HepG2 (cell line): Measurements from ENCODE around the gene PCAT7. TPM values are rescaled to one million over a fixed set of nuclear protein-coding genes. Genes with fewer than 3 reads are reported as not detected.

ENCODE experiments used
- ATAC-seq: fragments of 200-7000 bp; cut with Tn5 transposase; 3 replicates; pipeline ENCODE4 v1.9.1; 2020; ENCODE audit warnings: mild to moderate bottlenecking, moderate library complexity
- BruUV-seq: library from RNA; stranded (reverse); fragments of 400-500 nt; replicated peaks from 2 replicates; lab custom pipeline; 2021; lab: Mats Ljungman, UMichigan
- CTCF ChIA-PET: fragments of 300-600 bp; formaldehyde crosslinking; extraction: SDS; loops from one replicate; lab custom pipeline; 2021; ENCODE audit warnings: low total read pairs, inconsistent platforms, low intra/inter-chr PET ratio; lab: Yijun Ruan, JAX
- POLR2A ChIA-PET: fragments of 350-600 bp; sonication (Branson Sonifier 250); formaldehyde crosslinking; loops from one replicate; lab custom pipeline; 2020; ENCODE audit warnings: antibody characterized with exemption, inconsistent platforms; lab: Yijun Ruan, JAX
- DNase-seq: peaks from one replicate; pipeline ENCODE4 v3.0.0-alpha.2; 2015; ENCODE audit warnings: low spot score
- FAIRE-seq: peaks from 3 replicates; lab custom pipeline; 2011; peaks lifted over from hg19 to GRCh38; lab: Jason Lieb, UNC
- H2AFZ ChIP-seq: one replicate; pipeline ENCODE4 v1.6.1; 2011; ENCODE audit warnings: low read length, inconsistent platforms
- H3K27ac ChIP-seq: fragments of 300-600 bp; 3 replicates; pipeline ENCODE4 v1.8.0; 2011; ENCODE audit warnings: mixed run types, mild to moderate bottlenecking, mixed read lengths, low read length, inconsistent platforms; ENCODE audit not compliant: insufficient read depth; ENCODE audit errors: extremely low read length
- H3K27me3 ChIP-seq, 2 experiments: fragments of 200-600 bp in 1 of 2; 2 replicates in 1 of 2; 3 replicates in 1 of 2; pipeline versions ENCODE4 v1.6.0 to v1.8.0; 2011; ENCODE audit warnings: low read length in 2 of 2, mild to moderate bottlenecking in 2 of 2, moderate library complexity in 2 of 2, inconsistent platforms in 1 of 2; ENCODE audit not compliant: insufficient read depth in 2 of 2, control insufficient read depth in 1 of 2
- H3K36me3 ChIP-seq, 2 experiments: fragments of 200-600 bp in 1 of 2; replicated peaks in 1 of 2; 2 replicates in 1 of 2; 3 replicates in 1 of 2; pipeline versions ENCODE4 v1.5.1 to v1.8.0; 2011; ENCODE audit warnings: low read length in 2 of 2, inconsistent platforms in 1 of 2; ENCODE audit not compliant: insufficient read depth in 2 of 2, control insufficient read depth in 1 of 2
- H3K4me1 ChIP-seq: 2 replicates; pipeline ENCODE4 v1.5.1; 2012; ENCODE audit warnings: low read length, inconsistent platforms; ENCODE audit not compliant: insufficient read depth
- H3K4me2 ChIP-seq: 2 replicates; pipeline ENCODE4 v1.6.0; 2011; ENCODE audit warnings: low read depth, low read length, inconsistent platforms
- H3K4me3 ChIP-seq, 3 experiments: fragments of 200-600 bp in 1 of 3; sonication (generic), shearing (Covaris generic) in 1 of 3; replicated peaks in 1 of 3; 2 replicates each; pipeline ENCODE4 v1.5.1; 2011 to 2016; ENCODE audit warnings: low read length in 3 of 3, inconsistent platforms in 2 of 3, low read depth in 2 of 3, mild to moderate bottlenecking in 2 of 3, control low read depth in 1 of 3, mixed read lengths in 1 of 3; ENCODE audit not compliant: insufficient read depth in 1 of 3
- H3K79me2 ChIP-seq: one replicate; pipeline ENCODE4 v1.6.1; 2011; ENCODE audit warnings: low read length, inconsistent platforms; ENCODE audit not compliant: insufficient read depth
- H3K9ac ChIP-seq: 2 replicates; pipeline ENCODE4 v1.6.0; 2011; ENCODE audit warnings: mild to moderate bottlenecking, low read depth, low read length, inconsistent platforms; ENCODE audit not compliant: insufficient read depth
- H3K9me3 ChIP-seq: 2 replicates; pipeline ENCODE4 v1.5.1; 2012; ENCODE audit warnings: mild to moderate bottlenecking, low read length
- H4K20me1 ChIP-seq: 2 replicates; pipeline ENCODE4 v1.6.0; 2011; ENCODE audit warnings: inconsistent platforms, mild to moderate bottlenecking, low read length, moderate library complexity; ENCODE audit not compliant: insufficient read depth
- DMAP1 ChIP-seq: IDR thresholded peaks from 2 replicates; pipeline ENCODE4 v1.6.1; 2016
- HOMEZ ChIP-seq: IDR thresholded peaks from 2 replicates; pipeline ENCODE4 v1.6.1; 2016; ENCODE audit warnings: low read depth
- MATR3 ChIP-seq: sonication (generic); formaldehyde crosslinking; IDR thresholded peaks from 2 replicates; pipeline ENCODE4 v1.4.0; 2020; ENCODE audit warnings: missing genetic modification reagents
- ZNF281 ChIP-seq: sonication (generic); formaldehyde crosslinking; IDR thresholded peaks from 2 replicates; pipeline ENCODE4 v1.4.0; 2020; ENCODE audit warnings: missing genetic modification reagents, borderline replicate concordance
- ZNF512 ChIP-seq: sonication (generic); formaldehyde crosslinking; IDR thresholded peaks from 2 replicates; pipeline ENCODE4 v1.4.0; 2020; ENCODE audit warnings: mild to moderate bottlenecking, missing genetic modification reagents
- WGBS: methylation state at CpG from one replicate; pipeline ENCODE4 v1.1.6; 2017; ENCODE audit warnings: low lambda C conversion rate; 5-methylcytosine and 5-hydroxymethylcytosine counted together
- in situ Hi-C: cut with HindIII; loops from 2 replicates; pipeline ENCODE4 v1.10.0; 2017; ENCODE audit warnings: low pct_unique_long_range_greater_than_20kb; ENCODE audit not compliant: extremely low pct_ligation_motif_present
- intact Hi-C: fragments of 100-400 bp; cut with micrococcal nuclease; formaldehyde crosslinking; loops from one replicate; pipeline ENCODE4 v1.10.0; 2022; ENCODE audit not compliant: unreplicated experiment
- polyA plus RNA-seq, 8 experiments: library from polyadenylated mRNA; depleted of rRNA in 3 of 8; stranded (reverse) in 7 of 8; unstranded in 1 of 8; fragments of >200 nt; fragmentation: Illumina TruSeq in 4 of 8; extraction: Trizol in 4 of 8; gene quantifications; 2 replicates each; pipeline versions ENCODE4 v1.2.1 to v1.2.3, GENCODE V29; 2011 to 2016; ENCODE audit warnings: low read depth in 4 of 8, missing spikeins in 1 of 8, mixed read lengths in 1 of 8; ENCODE audit not compliant: insufficient read depth in 1 of 8
- total RNA-seq, 5 experiments: library from RNA; depleted of rRNA; stranded (reverse); fragments of >200 nt; fragmentation: Illumina TruSeq; extraction: Trizol; gene quantifications; 2 replicates each; pipeline ENCODE4 v1.2.3, GENCODE V29; 2016; ENCODE audit warnings: low read depth in 1 of 5

PCAT7 gene
- total and polyA plus RNA-seq, 2 of the 13 experiments (the other 11 are each of a cell fraction or from before 2014, with no cell fraction given) = 2.3 to 3.9 TPM

GRCh38 chr9:94528886-94529285 lies 26.0 kb upstream of the PCAT7 start:
- FAIRE-seq = no peak
- POLR2A ChIA-PET = no interaction called here
- H3K79me2 ChIP-seq = peaks cover 6% of the 10 kb centered on the region

More at GRCh38 chr9:94528886-94529285, 26.0 kb upstream of the PCAT7 start:
- no peaks in the 10 kb centered on the region for H3K9me3 ChIP-seq
- WGBS = 97% methylated on average over 4 of the region's 4 CpGs
- H3K27ac ChIP-seq = no peak overlapping the region
- no peak overlapping the region for H2AFZ ChIP-seq
- in situ Hi-C loops (no loop called here), intact Hi-C loops (no loop called here)
- H3K4me2 ChIP-seq = no peak overlapping the region
- H3K27me3 ChIP-seq = no peaks in the 10 kb centered on the region
- H4K20me1 ChIP-seq = no peaks in the 10 kb centered on the region
- H3K4me3 ChIP-seq = no peak overlapping the region
- H3K4me1 ChIP-seq = peaks cover 15% of the 10 kb centered on the region
- CTCF ChIA-PET = no interaction called here
- DNase-seq = no peak
- no peak overlapping the region for H3K9ac ChIP-seq
- no peak for ATAC-seq
- no peak for TF ChIP-seq DMAP1
- TF ChIP-seq ZNF512 = no peak
- TF ChIP-seq HOMEZ (CRISPR knock-in tag) = no peak
- no peak for TF ChIP-seq ZNF281 (CRISPR knock-in tag)
- no peak for TF ChIP-seq MATR3 (CRISPR knock-in tag)
- no peaks in the 10 kb centered on the region for H3K36me3 ChIP-seq
- BruUV-seq = no TSS peak
